AG04450 (cell line): ENCODE results near the gene CDK17. TPM values are rescaled to one million over a fixed set of nuclear protein-coding genes. Genes with fewer than 3 reads are reported as not detected.

Experiments
- CTCF ChIA-PET: fragments of 300-600, 350-600 bp; formaldehyde crosslinking; extraction: SDS; loops from one replicate; lab custom pipeline; 2022; ENCODE audit warnings: antibody characterized with exemption, inconsistent platforms; lab: Charles Lee
- POLR2A ChIA-PET: fragments of 350-600 bp; formaldehyde crosslinking; extraction: SDS; loops from one replicate; lab custom pipeline; 2021; ENCODE audit warnings: antibody characterized with exemption, inconsistent platforms; lab: Yijun Ruan, JAX
- DNase-seq: peaks from one replicate; pipeline ENCODE4 v3.0.0-alpha.2; 2011; ENCODE audit warnings: low read depth, low spot score
- H3K27ac ChIP-seq: one replicate; pipeline ENCODE4 v1.5.1; 2012; ENCODE audit warnings: low read depth, low read length, control low read depth
- H3K27me3 ChIP-seq: one replicate; pipeline ENCODE4 v1.6.0; 2012; ENCODE audit warnings: low read length; ENCODE audit not compliant: control insufficient read depth, insufficient read depth
- H3K4me3 ChIP-seq: 2 replicates; pipeline ENCODE4 v1.5.1; 2011; ENCODE audit warnings: mild to moderate bottlenecking, low read depth, low read length, control low read depth
- H3K9me3 ChIP-seq: 2 replicates; pipeline ENCODE4 v1.5.1; 2012; ENCODE audit warnings: low read length; ENCODE audit not compliant: control insufficient read depth, insufficient read depth
- polyA plus RNA-seq: library from polyadenylated mRNA; depleted of rRNA; stranded (reverse); fragments of >200 nt; gene quantifications from 2 replicates; pipeline ENCODE4 v1.2.3, GENCODE V29; 2011
- TF ChIP-seq, protein P1 (sequence below): IDR thresholded peaks from 2 replicates; pipeline ENCODE4 v1.5.1; 2011; ENCODE audit warnings: low read depth, low read length, control low read depth, inconsistent platforms

Gene CDK17
- polyA plus RNA-seq, 1 experiment, result 67.8 TPM

- Histone ChIP-seq H3K9me3 (no peaks in the 10 kb centered on the region), H3K27ac (no peak overlapping the region), H3K27me3 (no peaks in the 10 kb centered on the region), H3K4me3 (no peak overlapping the region)
- ChIA-PET CTCF (interaction anchor here (1.9 kb wide), 1 partner anchor 281 kb away, joined by 11 read pairs; no protein-coding TSS in a partner anchor), POLR2A (no interaction called here)
- TF ChIP-seq, protein P1, sequence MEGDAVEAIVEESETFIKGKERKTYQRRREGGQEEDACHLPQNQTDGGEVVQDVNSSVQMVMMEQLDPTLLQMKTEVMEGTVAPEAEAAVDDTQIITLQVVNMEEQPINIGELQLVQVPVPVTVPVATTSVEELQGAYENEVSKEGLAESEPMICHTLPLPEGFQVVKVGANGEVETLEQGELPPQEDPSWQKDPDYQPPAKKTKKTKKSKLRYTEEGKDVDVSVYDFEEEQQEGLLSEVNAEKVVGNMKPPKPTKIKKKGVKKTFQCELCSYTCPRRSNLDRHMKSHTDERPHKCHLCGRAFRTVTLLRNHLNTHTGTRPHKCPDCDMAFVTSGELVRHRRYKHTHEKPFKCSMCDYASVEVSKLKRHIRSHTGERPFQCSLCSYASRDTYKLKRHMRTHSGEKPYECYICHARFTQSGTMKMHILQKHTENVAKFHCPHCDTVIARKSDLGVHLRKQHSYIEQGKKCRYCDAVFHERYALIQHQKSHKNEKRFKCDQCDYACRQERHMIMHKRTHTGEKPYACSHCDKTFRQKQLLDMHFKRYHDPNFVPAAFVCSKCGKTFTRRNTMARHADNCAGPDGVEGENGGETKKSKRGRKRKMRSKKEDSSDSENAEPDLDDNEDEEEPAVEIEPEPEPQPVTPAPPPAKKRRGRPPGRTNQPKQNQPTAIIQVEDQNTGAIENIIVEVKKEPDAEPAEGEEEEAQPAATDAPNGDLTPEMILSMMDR, result no peak
- DNase-seq, result no peak
Observed at GRCh38 chr12:96235484-96235826, 164.8 kb downstream of the CDK17 start.

- Histone ChIP-seq H3K27ac (peak overlapping the region; percentile 94), H3K4me3 (no peak overlapping the region), H3K9me3 (no peaks in the 10 kb centered on the region), H3K27me3 (no peaks in the 10 kb centered on the region)
- ChIA-PET POLR2A (interaction anchor here (1.2 to 1.7 kb wide), 2 partner anchors 15 to 188 kb away, joined by 3 to 9 read pairs; no protein-coding TSS in a partner anchor), CTCF (interaction anchor here (0.6 to 3.4 kb wide), 4 partner anchors 19 to 282 kb away, joined by 3 to 20 read pairs (median 10); no protein-coding TSS in a partner anchor)
- TF ChIP-seq, protein P1, result no peak
- DNase-seq, result no peak
Observed at GRCh38 chr12:96234591-96235483, 165.4 kb downstream of the CDK17 start.

- H3K4me3 ChIP-seq, result no peak overlapping the region
- peak overlapping the region; percentile 94 for H3K27ac ChIP-seq
- H3K27me3 ChIP-seq, result no peaks in the 10 kb centered on the region
- H3K9me3 ChIP-seq, result no peaks in the 10 kb centered on the region
- peak; percentile 84 for DNase-seq
- TF ChIP-seq, protein P1, result no peak
- CTCF ChIA-PET, result interaction anchor here (1.3 to 3.4 kb wide), 3 partner anchors 19 to 283 kb away, joined by 8 to 20 read pairs (median 11); no protein-coding TSS in a partner anchor
- POLR2A ChIA-PET, result interaction anchor here (0.8 to 1.7 kb wide), 3 partner anchors 12 to 187 kb away, joined by 3 to 9 read pairs (median 4); no protein-coding TSS in a partner anchor
Observed at GRCh38 chr12:96233939-96234461, 166.2 kb downstream of the CDK17 start.

DNA sequence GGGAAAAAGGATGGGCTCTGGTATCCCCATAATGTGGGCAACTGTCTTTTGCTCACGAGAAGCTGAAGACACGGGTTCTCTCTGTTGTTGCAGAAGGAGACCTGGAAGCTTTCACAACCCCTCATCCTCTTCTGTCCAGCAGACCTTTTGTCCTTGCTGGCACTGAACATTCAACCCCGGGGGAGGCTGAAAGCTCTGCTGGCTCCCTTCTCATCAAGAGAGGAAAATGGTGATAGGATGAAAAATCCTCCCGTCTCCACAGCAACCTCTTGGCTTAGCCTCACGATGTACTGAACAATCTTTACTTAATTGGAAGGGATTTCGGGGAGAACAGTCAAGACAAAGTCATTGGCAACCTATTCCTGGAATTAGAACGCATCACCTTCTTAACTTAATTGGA, 167.1 kb downstream of the CDK17 start:
- POLR2A ChIA-PET, result interaction anchor here (1.7 kb wide), 1 partner anchor 13 kb away, joined by 9 read pairs; no protein-coding TSS in a partner anchor
- Histone ChIP-seq H3K9me3 (no peaks in the 10 kb centered on the region), H3K27me3 (no peaks in the 10 kb centered on the region), H3K4me3 (no peak overlapping the region), H3K27ac (no peak overlapping the region)
- CTCF ChIA-PET, result interaction anchor here (0.6 to 3.4 kb wide), 2 partner anchors 18 to 284 kb away, joined by 3 to 20 read pairs; no protein-coding TSS in a partner anchor
- DNase-seq, result no peak
- TF ChIP-seq, protein P1, result no peak
